Activated T-cell treated with anti-CD3 and anti-CD28 coated beads, Interleukin-2, amount 50 U/mL, for 4 hours (primary cell): ENCODE data around the gene BMPR2. TPM values are rescaled to one million over a fixed set of nuclear protein-coding genes. Genes with fewer than 3 reads are reported as not detected.
"Not testable (repeated sequence)": the region's sequence is repeated elsewhere in the genome, so short reads cannot be mapped to it uniquely, and the experiment has no call there.

ENCODE experiments used
- ATAC-seq, 2 donors: fragments of 200-7000 bp; cut with Tn5 transposase; one replicate each; pipeline ENCODE4 v1.10.0; 2021
- DNase-seq: peaks from one replicate; pipeline ENCODE4 v3.0.0-alpha.2; 2020
- H3K27me3 Mint-ChIP-seq: one replicate; pipeline ENCODE4 v1.8.0; 2021; ENCODE audit warnings: low read depth, mixed read lengths
- H3K36me3 Mint-ChIP-seq: one replicate; pipeline ENCODE4 v1.8.0; 2022; ENCODE audit warnings: mixed read lengths; ENCODE audit not compliant: insufficient read depth
- H3K4me1 Mint-ChIP-seq: one replicate; pipeline ENCODE4 v1.8.0; 2021; ENCODE audit warnings: low read depth, mixed read lengths
- H3K4me3 Mint-ChIP-seq: one replicate; pipeline ENCODE4 v1.8.0; 2021; ENCODE audit warnings: mild to moderate bottlenecking, moderate library complexity, mixed read lengths
- H3K9me3 Mint-ChIP-seq: one replicate; pipeline ENCODE4 v1.8.0; 2021; ENCODE audit warnings: mixed read lengths
- total RNA-seq, 3 donors: library from RNA; stranded (reverse); gene quantifications; one replicate each; pipeline ENCODE4 v1.2.1, GENCODE V29; 2021

The BMPR2 gene
- total RNA-seq, 3 donors from 2014 or later, result 3.8 to 4.8 (median 3.9) TPM

GRCh38 chr2:202374383-202374782 is 1.7 kb upstream of the BMPR2 start:
- peak overlapping the region; percentile 99 for H3K4me3 Mint-ChIP-seq
- H3K9me3 Mint-ChIP-seq, ATAC-seq, DNase-seq, H3K27me3 Mint-ChIP-seq, H3K36me3 Mint-ChIP-seq: not testable (repeated sequence)
- peaks cover 22% of the 10 kb centered on the region for H3K4me1 Mint-ChIP-seq

- no peaks in the 10 kb centered on the region for H3K9me3 Mint-ChIP-seq
- ATAC-seq (peak in 1 of 2 donors; percentile 4), DNase-seq (peak; percentile 37)
- H3K4me3 Mint-ChIP-seq, result peak overlapping the region; percentile 99
- no peaks in the 10 kb centered on the region for H3K27me3 Mint-ChIP-seq
- H3K4me1 Mint-ChIP-seq, result peaks cover 28% of the 10 kb centered on the region
- H3K36me3 Mint-ChIP-seq, result no peaks in the 10 kb centered on the region
These were observed 1.0 kb upstream of the BMPR2 start for GRCh38 chr2:202375033-202375608.

GRCh38 chr2:202376460-202377206 is 506 bp downstream of the BMPR2 start:
- H3K4me3 Mint-ChIP-seq, result peak overlapping the region; percentile 99
- peak; percentile 27 for DNase-seq
- peaks cover 34% of the 10 kb centered on the region for H3K4me1 Mint-ChIP-seq
- H3K27me3 Mint-ChIP-seq, result no peaks in the 10 kb centered on the region
- ATAC-seq, result peak; percentile 49
- no peaks in the 10 kb centered on the region for H3K36me3 Mint-ChIP-seq
- H3K9me3 Mint-ChIP-seq, result no peaks in the 10 kb centered on the region

- H3K4me1 Mint-ChIP-seq, result peaks cover 34% of the 10 kb centered on the region
- ATAC-seq, result no peak
These were observed 1.2 kb downstream of the BMPR2 start for GRCh38 chr2:202377207-202377761.

GRCh38 chr2:202378001-202378400 is 1.9 kb downstream of the BMPR2 start:
- peaks cover 34% of the 10 kb centered on the region for H3K4me1 Mint-ChIP-seq
- H3K36me3 Mint-ChIP-seq, result no peaks in the 10 kb centered on the region
- ATAC-seq (no peak), DNase-seq (no peak)
- no peaks in the 10 kb centered on the region for H3K9me3 Mint-ChIP-seq
- H3K27me3 Mint-ChIP-seq, result no peaks in the 10 kb centered on the region
- peak overlapping the region; percentile 99 for H3K4me3 Mint-ChIP-seq

More at GRCh38 chr2:202377207-202377761, 1.2 kb downstream of the BMPR2 start:
- Mint-ChIP-seq H3K27me3 (no peaks in the 10 kb centered on the region), H3K4me3 (peak overlapping the region; percentile 99), H3K36me3 (no peaks in the 10 kb centered on the region), H3K9me3 (no peaks in the 10 kb centered on the region)
- DNase-seq, result peak; percentile 6

- DNase-seq, result no peak
- Mint-ChIP-seq H3K36me3 (no peaks in the 10 kb centered on the region), H3K4me1 (peaks cover 34% of the 10 kb centered on the region)
These were observed 2.7 kb downstream of the BMPR2 start for GRCh38 chr2:202378662-202379358.

GRCh38 chr2:202382684-202383083 is 6.6 kb downstream of the BMPR2 start:
- DNase-seq (no peak), ATAC-seq (no peak)
- Mint-ChIP-seq H3K27me3 (no peaks in the 10 kb centered on the region), H3K4me1 (peaks cover 45% of the 10 kb centered on the region), H3K9me3 (no peaks in the 10 kb centered on the region), H3K4me3 (no peak overlapping the region), H3K36me3 (peaks cover 6% of the 10 kb centered on the region)

More at GRCh38 chr2:202378662-202379358, 2.7 kb downstream of the BMPR2 start:
- H3K4me3 Mint-ChIP-seq, result peak overlapping the region; percentile 31
- H3K27me3 Mint-ChIP-seq, result no peaks in the 10 kb centered on the region
- no peaks in the 10 kb centered on the region for H3K9me3 Mint-ChIP-seq
- ATAC-seq, result no peak

- H3K4me1 Mint-ChIP-seq, result peaks cover 23% of the 10 kb centered on the region
- not testable (repeated sequence) for H3K27me3 Mint-ChIP-seq, DNase-seq, H3K4me3 Mint-ChIP-seq, H3K9me3 Mint-ChIP-seq, ATAC-seq, H3K36me3 Mint-ChIP-seq
These were observed 10.4 kb downstream of the BMPR2 start for GRCh38 chr2:202386495-202386894.

GRCh38 chr2:202387608-202388342 is 11.6 kb downstream of the BMPR2 start:
- H3K4me3 Mint-ChIP-seq, result no peak overlapping the region
- no peaks in the 10 kb centered on the region for H3K27me3 Mint-ChIP-seq
- ATAC-seq (peak; percentile 28 to 46), DNase-seq (no peak)
- peaks cover 6% of the 10 kb centered on the region for H3K36me3 Mint-ChIP-seq
- no peaks in the 10 kb centered on the region for H3K9me3 Mint-ChIP-seq
- peaks cover 21% of the 10 kb centered on the region for H3K4me1 Mint-ChIP-seq

GRCh38 chr2:202400941-202401340 is 24.8 kb downstream of the BMPR2 start:
- no peak overlapping the region for H3K4me3 Mint-ChIP-seq
- H3K9me3 Mint-ChIP-seq, result no peaks in the 10 kb centered on the region
- peaks cover 8% of the 10 kb centered on the region for H3K4me1 Mint-ChIP-seq
- no peaks in the 10 kb centered on the region for H3K36me3 Mint-ChIP-seq
- ATAC-seq, result no peak
- DNase-seq, result no peak
- H3K27me3 Mint-ChIP-seq, result no peaks in the 10 kb centered on the region

- H3K36me3 Mint-ChIP-seq, result no peaks in the 10 kb centered on the region
- H3K27me3 Mint-ChIP-seq, result no peaks in the 10 kb centered on the region
- ATAC-seq, result no peak
- H3K4me1 Mint-ChIP-seq, result peaks cover 2% of the 10 kb centered on the region
- no peak overlapping the region for H3K4me3 Mint-ChIP-seq
- no peak for DNase-seq
- no peaks in the 10 kb centered on the region for H3K9me3 Mint-ChIP-seq
These were observed 29.7 kb downstream of the BMPR2 start for GRCh38 chr2:202405798-202406197.

- no peak for DNase-seq
- H3K4me1 Mint-ChIP-seq, result peaks cover 2% of the 10 kb centered on the region
- no peak overlapping the region for H3K4me3 Mint-ChIP-seq
- no peaks in the 10 kb centered on the region for H3K9me3 Mint-ChIP-seq
- no peaks in the 10 kb centered on the region for H3K36me3 Mint-ChIP-seq
- no peaks in the 10 kb centered on the region for H3K27me3 Mint-ChIP-seq
- no peak for ATAC-seq
These were observed 30.4 kb downstream of the BMPR2 start for GRCh38 chr2:202406445-202406978.

GRCh38 chr2:202408546-202409140 is 32.5 kb downstream of the BMPR2 start:
- H3K27me3 Mint-ChIP-seq, result no peaks in the 10 kb centered on the region
- H3K9me3 Mint-ChIP-seq, result no peaks in the 10 kb centered on the region
- DNase-seq (no peak), ATAC-seq (no peak)
- H3K36me3 Mint-ChIP-seq, result no peaks in the 10 kb centered on the region
- no peak overlapping the region for H3K4me3 Mint-ChIP-seq
- peaks cover 2% of the 10 kb centered on the region for H3K4me1 Mint-ChIP-seq
